GM12892 (cell line): ENCODE data around the gene MID2.

Experiments used
- POLR2A ChIP-seq: IDR thresholded peaks from 2 replicates; pipeline ENCODE4 v1.6.1; 2011; ENCODE audit warnings: low read depth, low read length, control low read depth
- POLR2AphosphoS5 ChIP-seq: IDR thresholded peaks from 2 replicates; pipeline ENCODE4 v1.6.1; 2011; ENCODE audit warnings: low read depth, low read length, control low read depth

DNA sequence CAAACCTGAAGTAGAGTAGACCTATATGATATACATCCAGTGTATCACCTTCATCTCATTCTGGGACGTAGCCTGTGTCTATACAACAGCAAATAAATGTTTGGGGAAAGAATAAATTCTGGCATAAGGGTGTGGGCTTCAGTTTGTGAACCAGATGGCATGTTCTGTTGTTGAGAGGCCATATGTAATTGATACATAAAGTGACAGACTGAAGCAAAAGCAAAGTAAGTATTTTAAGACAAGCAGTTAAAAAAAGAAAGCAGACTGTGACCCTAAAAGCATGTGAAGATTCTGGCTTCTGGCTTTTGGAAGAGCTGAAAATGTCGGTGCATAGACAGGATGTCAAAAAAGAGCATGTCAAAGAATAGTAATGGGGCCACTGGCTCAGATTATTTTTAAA lies 22.9 kb downstream of the MID2 start:
- TF ChIP-seq POLR2AphosphoS5 (no peak), POLR2A (no peak)
